ENCODE results near the gene OVCH1.
"Not testable (repeated sequence)": the region's sequence is repeated elsewhere in the genome, so short reads cannot be mapped to it uniquely, and the experiment has no call there.

The OVCH1 gene

DNA sequence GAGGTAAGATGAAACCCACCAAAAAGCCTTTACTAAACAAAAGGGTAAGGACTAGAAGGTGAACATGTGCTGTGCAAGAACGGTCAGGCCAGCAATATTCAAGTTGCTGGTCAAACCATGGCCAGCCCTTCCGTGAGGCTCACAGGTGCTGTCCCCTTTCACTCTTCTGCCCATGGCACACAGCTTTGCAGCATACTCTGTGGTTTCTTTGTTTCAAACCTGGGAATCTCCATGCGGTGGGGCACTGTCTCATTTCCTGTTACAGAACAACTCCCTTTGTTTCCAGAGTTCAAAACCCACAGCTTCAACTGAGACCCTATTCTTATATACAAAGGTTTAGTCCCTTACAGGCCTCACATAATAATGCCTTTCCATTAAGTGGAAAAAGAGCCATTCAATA lies 1.7 kb upstream of the OVCH1 start:
- no peak for DNase-seq

GRCh38 chr12:29492891-29493290 lies 4.6 kb downstream of the OVCH1 start:
- no peak for DNase-seq

- no peak for DNase-seq
These were observed 10.5 kb downstream of the OVCH1 start for GRCh38 chr12:29486972-29487371.

GRCh38 chr12:29463198-29463597 lies 34.3 kb downstream of the OVCH1 start:
- DNase-seq, result no peak

DNA sequence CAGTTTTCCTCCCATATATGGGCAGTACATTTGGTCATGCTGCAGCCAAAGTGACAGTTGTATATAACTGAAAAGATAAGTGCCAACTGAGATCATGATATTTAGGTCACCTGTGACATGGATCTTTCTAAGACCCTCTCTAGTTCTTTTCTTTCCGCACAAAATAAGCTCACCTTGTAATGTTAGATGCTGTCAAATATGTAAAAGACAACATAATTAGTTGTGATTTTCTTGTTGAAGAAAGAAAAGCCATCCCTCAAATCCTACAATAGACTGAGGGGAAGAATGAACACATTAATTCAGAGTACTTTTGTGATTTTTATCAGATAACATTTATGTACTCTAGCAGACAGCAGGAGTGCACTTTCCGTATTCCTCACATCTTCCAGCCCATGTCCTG lies 37.4 kb downstream of the OVCH1 start:
- no peak for DNase-seq

DNA sequence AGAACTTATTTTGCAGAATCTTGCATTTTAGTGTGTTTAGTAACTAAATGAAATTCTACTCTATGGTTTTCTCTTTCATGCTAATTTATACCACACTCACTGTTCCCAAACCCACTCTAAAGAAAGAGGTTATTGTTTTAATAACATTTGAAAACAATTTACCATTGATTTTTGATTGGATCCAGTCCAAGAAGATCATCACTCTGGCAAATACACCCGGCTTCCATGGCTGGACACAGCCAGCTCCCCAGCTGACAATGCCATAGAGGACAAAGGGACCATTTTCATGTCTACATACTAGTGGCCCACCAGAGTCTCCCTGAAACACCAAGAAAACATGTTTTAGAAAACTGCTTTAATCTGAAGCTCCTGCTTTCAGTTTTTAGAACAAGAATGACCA lies 42.4 kb downstream of the OVCH1 start:
- DNase-seq, result no peak

- no peak for DNase-seq
These were observed 45.6 kb downstream of the OVCH1 start for GRCh38 chr12:29451888-29452287.

GRCh38 chr12:29448157-29448556 lies 49.3 kb downstream of the OVCH1 start:
- no peak for DNase-seq

- no peak for DNase-seq
These were observed 50.1 kb downstream of the OVCH1 start for GRCh38 chr12:29447285-29447975.

- DNase-seq, result no peak
These were observed 58.0 kb downstream of the OVCH1 start for GRCh38 chr12:29439506-29439905.

- DNase-seq, result no peak
These were observed 58.6 kb downstream of the OVCH1 start for GRCh38 chr12:29438752-29439408.

- no peak for DNase-seq
These were observed 59.9 kb downstream of the OVCH1 start for GRCh38 chr12:29437575-29437974.

DNA sequence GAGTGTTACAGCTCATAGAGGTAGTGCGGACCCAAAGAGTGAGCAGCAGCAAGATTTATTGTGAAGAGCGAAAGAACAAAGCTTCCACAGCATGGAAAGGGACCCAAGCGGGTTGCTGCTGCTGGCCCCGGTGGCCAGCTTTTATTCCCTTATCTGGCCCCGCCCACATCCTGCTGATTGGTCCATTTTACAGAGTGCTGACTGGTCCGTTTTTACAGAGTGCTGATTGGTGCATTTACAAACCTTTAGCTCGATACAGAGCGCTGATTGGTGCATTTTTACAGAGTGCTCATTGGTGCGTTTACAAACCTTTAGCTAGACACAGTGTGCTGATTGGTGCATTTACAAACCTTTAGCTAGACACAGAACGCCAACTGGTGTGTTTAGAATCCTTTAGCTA lies 60.7 kb downstream of the OVCH1 start:
- DNase-seq, result not testable (repeated sequence)

DNA sequence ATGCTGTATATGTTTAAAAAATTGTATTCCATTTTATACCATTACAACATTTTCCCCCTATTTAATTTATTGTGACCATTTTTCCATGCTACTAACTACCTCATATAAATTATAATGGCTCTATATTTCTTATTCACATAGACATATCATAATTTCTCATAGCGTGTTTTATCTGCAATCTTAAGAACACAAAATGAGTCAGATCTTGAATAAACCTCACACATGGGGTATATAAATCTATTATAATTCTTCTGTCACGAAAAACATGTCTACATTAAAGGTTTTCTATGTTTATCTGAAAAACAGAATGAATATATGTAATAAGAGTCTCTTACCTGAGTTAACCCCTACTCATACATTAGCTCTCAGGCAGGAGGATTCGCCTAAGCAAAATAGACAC lies 66.0 kb downstream of the OVCH1 start:
- no peak for DNase-seq

DNA sequence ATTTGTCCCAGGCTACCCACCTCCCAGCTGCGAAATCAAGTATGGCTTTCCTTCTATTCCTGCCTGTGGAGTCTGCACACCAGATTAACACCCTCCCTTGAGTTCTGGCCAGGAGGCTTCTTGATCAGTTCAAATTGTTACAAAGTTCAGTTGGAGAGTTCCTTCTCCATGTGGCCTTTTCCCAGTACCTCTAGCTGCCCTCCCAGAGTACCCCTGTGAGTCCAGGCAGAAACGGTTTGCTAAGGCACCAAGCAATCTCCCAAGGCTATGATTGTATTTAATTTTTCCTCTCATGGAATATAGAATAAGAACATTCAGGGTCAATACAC lies 66.8 kb downstream of the OVCH1 start:
- no peak for DNase-seq

DNA sequence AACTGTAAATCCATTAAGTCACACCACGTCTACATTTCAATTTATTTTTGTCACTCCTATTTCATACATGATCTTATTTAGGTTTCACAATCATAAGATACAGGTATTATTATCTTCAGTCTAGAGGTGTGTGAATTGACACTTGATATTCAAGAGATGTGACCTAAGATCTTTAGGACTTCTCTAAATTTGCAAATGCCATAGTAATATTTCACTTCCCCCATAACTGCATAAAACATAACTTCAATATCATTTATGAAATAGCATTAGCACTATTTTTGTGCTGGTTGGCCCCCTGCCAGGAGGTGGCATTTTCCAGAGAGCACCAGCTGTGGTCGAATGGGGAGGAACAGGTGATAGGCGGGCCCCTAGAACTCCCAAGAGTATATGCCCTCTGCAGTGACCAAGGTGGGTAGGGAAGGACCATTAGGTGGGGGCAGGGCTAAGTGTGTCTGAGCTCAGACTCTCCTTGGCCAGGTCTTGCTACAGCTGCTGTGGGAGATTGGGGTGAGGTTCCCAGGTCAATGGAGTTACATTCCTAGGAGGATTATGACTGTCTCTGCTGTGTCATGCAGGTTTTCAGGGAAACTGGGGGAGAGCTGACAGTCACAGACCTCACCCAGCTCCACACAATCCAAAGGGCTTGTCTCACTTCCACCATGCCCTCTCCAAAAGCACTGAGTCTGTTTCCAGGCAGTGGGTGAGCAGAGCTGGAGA lies 67.3 kb downstream of the OVCH1 start:
- DNase-seq, result no peak

DNA sequence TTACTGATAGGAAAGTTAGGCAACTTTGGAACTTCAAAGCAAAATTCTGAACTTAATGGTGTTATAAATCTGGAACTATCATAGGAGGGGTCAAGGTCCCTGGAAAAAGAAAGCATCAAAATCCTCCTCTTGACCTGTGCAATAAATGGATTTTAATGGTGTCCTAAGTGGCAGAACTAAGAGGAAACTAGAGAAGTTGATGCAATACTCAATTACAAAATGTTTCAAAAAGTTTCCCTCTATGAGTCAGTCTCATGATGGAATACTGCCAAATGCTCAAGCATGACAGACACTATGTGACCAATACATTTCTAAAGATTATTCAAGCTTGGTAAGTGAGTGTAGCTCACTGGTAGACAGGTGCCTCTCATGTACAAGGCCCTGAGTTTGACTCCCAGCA lies 68.9 kb downstream of the OVCH1 start:
- no peak for DNase-seq

DNA sequence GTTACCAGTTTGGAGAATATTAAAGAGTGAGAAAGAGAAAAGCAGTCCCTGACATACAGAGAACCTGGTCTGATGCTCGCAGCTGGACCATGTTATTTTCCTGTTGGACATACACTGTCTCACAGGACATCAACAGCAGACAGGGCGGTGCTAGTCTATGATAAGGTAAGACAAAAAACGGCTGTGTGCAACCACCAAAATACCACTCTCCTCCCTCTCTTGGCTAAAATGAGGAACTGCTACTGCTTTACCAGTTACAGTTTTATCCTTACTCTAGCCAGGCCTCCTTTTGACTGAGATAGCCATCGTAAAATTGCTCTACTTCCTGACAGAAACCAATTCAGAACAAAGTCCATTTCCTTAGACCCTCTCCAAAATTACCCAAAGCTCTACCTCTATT lies 69.5 kb downstream of the OVCH1 start:
- no peak for DNase-seq

- no peak for DNase-seq
These were observed 71.0 kb downstream of the OVCH1 start for GRCh38 chr12:29426498-29426897.

DNA sequence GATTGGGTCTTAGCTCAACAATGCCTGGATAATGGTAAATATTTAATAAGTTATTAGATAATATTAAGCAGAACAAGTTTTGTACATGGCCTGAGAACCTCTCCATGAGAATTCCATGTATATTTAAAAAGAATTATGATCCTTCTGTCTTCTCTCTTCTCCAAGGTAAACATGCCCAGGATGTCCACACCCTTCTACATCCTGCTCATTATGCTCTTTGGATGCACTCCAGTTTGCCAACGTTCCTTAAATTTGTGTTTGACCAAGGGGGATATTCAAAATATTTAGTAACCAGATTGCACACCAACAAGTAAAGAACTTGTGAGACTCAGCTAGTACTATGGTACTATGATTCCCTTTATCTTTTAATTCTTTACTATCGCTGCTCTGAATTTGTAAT lies 71.8 kb downstream of the OVCH1 start:
- DNase-seq, result no peak

DNA sequence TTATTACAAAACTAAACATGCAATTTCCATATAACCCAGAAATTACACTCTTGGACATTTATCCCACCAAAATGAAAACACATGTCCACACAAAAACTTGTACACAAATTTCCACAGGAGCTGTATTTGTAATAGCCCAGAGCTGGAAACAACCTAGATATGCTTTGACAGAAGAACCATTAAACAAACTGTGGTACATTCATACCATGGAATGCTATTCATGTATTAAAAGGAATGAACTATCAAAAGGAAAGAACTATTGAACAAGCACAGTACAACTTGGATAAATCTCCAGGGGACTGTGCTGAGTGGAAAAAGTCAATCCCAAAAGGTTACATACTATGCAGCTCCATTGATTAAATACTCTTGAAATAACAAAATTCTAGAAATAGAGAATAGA lies 80.7 kb downstream of the OVCH1 start:
- no peak for DNase-seq

GRCh38 chr12:29415111-29415510 lies 82.4 kb downstream of the OVCH1 start:
- no peak for DNase-seq

DNA sequence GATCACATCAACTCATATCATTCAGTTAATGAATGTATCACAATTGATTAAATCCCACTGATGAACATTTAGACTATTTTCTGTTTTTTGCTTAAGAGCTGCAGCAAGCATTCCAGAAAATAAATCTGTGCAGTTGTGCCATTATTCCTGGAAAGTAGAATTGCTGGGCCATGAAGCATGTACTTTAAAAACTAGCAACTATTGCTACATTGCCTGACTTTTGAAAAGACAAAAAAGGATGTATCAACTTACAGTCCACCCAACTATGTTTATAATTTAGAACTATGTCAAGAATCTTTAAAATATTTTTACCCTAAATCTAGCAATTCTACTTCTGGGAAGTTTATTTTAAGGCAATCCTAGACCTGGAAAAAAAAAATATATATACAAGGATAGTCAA lies 83.1 kb downstream of the OVCH1 start:
- DNase-seq, result no peak

GRCh38 chr12:29405561-29405960 lies 91.9 kb downstream of the OVCH1 start:
- DNase-seq, result no peak

- no peak for DNase-seq
These were observed 93.5 kb downstream of the OVCH1 start for GRCh38 chr12:29403991-29404390.

All from activated effector memory CD4-positive, alpha-beta T cell treated with Interleukin-2 at 50 U/mL for 16 hours (primary cell).